ENCODE data around the gene PDSS1. TPM values are rescaled to one million over a fixed set of nuclear protein-coding genes. Genes with fewer than 3 reads are reported as not detected.

Gene PDSS1
- polyA plus RNA-seq, 3 donors: 12.1 to 13.1 (median 12.6) TPM

- DNase-seq: no peak
- no peaks in the 10 kb centered on the region for H3K4me1 ChIP-seq (ENCODE audit: control insufficient read depth in 1 of 2, insufficient read depth in 2 of 2, low read length in 2 of 2)
- intact Hi-C loops (cut with micrococcal nuclease): no loop called here
- H3K27me3 ChIP-seq (ENCODE audit: control insufficient read depth in 2 of 2, insufficient read depth in 2 of 2, low read length in 2 of 2): no peaks in the 10 kb centered on the region
- no peak overlapping the region for H3K4me3 Mint-ChIP-seq
- TF ChIP-seq, protein P1, sequence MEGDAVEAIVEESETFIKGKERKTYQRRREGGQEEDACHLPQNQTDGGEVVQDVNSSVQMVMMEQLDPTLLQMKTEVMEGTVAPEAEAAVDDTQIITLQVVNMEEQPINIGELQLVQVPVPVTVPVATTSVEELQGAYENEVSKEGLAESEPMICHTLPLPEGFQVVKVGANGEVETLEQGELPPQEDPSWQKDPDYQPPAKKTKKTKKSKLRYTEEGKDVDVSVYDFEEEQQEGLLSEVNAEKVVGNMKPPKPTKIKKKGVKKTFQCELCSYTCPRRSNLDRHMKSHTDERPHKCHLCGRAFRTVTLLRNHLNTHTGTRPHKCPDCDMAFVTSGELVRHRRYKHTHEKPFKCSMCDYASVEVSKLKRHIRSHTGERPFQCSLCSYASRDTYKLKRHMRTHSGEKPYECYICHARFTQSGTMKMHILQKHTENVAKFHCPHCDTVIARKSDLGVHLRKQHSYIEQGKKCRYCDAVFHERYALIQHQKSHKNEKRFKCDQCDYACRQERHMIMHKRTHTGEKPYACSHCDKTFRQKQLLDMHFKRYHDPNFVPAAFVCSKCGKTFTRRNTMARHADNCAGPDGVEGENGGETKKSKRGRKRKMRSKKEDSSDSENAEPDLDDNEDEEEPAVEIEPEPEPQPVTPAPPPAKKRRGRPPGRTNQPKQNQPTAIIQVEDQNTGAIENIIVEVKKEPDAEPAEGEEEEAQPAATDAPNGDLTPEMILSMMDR (IDR thresholded peaks at IDR 0.05): no peak
- H2AFZ ChIP-seq (ENCODE audit: insufficient read depth, low read depth, low read length, poor library complexity, severe bottlenecking): no peak overlapping the region
- H3K79me2 ChIP-seq (ENCODE audit: insufficient read depth, low read length): no peaks in the 10 kb centered on the region
- peaks cover 0 to 6% of the 10 kb centered on the region in 2 donors for H3K9me3 ChIP-seq (replicated peaks in 1 of 2; ENCODE audit: control insufficient read depth in 1 of 2, insufficient read depth in 1 of 2, low read length in 2 of 2)
- H3K9ac ChIP-seq (ENCODE audit: insufficient read depth, low read length, poor library complexity, severe bottlenecking): no peak overlapping the region
- no peak overlapping the region for H3K27ac Mint-ChIP-seq
- peaks cover 2 to 15% (median 8%) of the 10 kb centered on the region in 7 donors for H3K9me3 Mint-ChIP-seq
- H3K36me3 ChIP-seq (replicated peaks in 1 of 2; ENCODE audit: control insufficient read depth in 1 of 2, insufficient read depth in 2 of 2, low read length in 2 of 2): no peaks in the 10 kb centered on the region
- H3K4me1 Mint-ChIP-seq: no peaks in the 10 kb centered on the region
- no peak overlapping the region for H3K4me2 ChIP-seq (replicated peaks; ENCODE audit: extremely low read depth, low read length, poor library complexity, severe bottlenecking)
- H3K27ac ChIP-seq (ENCODE audit: low read depth in 1 of 2, low read length in 2 of 2): no peak overlapping the region
- WGBS (ENCODE audit: insufficient coverage): no CpG with 5 or more reads among the region's 2 CpGs
- H3K27me3 Mint-ChIP-seq (ENCODE audit: low read depth in 3 of 3): peaks cover 0 to 2% (median 1%) of the 10 kb centered on the region in 3 donors
- H3K4me3 ChIP-seq (replicated peaks in 1 of 3; ENCODE audit: low read depth in 2 of 3, low read length in 3 of 3): no peak overlapping the region
- no peaks in the 10 kb centered on the region for H4K20me1 ChIP-seq (ENCODE audit: insufficient read depth, low read length)
- no peaks in the 10 kb centered on the region for H3K36me3 Mint-ChIP-seq
Measured at GRCh38 chr10:26662864-26663263, 34.6 kb upstream of the PDSS1 start.

DNA sequence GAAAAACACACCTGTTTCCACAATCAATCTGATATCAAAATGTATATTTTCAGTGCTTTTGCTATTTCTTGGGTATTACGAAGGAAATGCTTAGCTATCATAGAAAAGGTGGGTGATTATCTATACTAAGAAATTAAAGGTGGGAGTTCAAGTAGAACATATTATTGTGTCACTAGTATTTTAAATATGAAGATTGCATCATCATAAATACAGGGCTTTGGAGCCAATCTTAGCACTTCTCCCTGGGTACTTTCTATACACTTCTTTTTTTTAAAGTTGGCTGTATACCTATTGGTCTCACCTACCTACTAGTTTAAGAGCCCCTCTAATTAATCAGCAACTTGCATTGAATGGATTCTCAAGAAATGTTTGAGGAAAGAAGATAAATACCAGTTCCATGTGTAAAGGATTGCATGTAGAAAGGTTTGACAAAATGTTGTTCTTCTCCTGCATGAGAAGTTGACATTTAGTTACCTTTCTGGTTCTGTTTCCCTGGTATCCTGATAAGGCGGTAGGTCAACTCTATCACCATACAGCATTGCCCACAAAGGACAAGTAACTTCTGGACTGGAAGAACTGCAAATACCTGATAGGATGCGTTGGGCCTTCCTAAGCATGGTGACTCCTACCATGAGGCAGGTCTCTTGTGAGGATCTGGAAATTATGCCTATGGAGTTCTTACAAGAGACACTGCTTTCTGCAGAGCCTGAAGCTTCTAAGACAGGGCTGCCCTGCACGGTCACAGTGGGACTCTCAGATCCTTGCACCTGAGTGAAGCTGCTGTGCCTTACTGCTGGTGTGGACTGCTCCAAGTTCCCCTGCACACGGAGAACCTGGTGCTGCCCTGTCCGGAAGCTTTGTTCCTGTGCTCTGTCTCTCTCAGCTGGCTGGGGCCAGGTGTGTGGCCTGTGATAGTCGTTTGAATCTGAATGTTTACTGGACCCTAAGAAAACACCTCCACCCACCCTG lies 32.1 kb upstream of the PDSS1 start:
- Histone ChIP-seq H3K27ac (ENCODE audit: low read depth in 1 of 2, low read length in 2 of 2) (no peak overlapping the region), H3K79me2 (ENCODE audit: insufficient read depth, low read length) (no peaks in the 10 kb centered on the region), H3K4me3 (replicated peaks in 1 of 3; ENCODE audit: low read depth in 2 of 3, low read length in 3 of 3) (no peak overlapping the region), H3K27me3 (ENCODE audit: control insufficient read depth in 2 of 2, insufficient read depth in 2 of 2, low read length in 2 of 2) (no peaks in the 10 kb centered on the region), H3K36me3 (replicated peaks in 1 of 2; ENCODE audit: control insufficient read depth in 1 of 2, insufficient read depth in 2 of 2, low read length in 2 of 2) (no peaks in the 10 kb centered on the region), H3K9me3 (replicated peaks in 1 of 2; ENCODE audit: control insufficient read depth in 1 of 2, insufficient read depth in 1 of 2, low read length in 2 of 2) (peaks cover 0 to 6% of the 10 kb centered on the region in 2 donors), H3K4me1 (ENCODE audit: control insufficient read depth in 1 of 2, insufficient read depth in 2 of 2, low read length in 2 of 2) (no peaks in the 10 kb centered on the region), H3K4me2 (replicated peaks; ENCODE audit: extremely low read depth, low read length, poor library complexity, severe bottlenecking) (no peak overlapping the region), H2AFZ (ENCODE audit: insufficient read depth, low read depth, low read length, poor library complexity, severe bottlenecking) (no peak overlapping the region), H3K9ac (ENCODE audit: insufficient read depth, low read length, poor library complexity, severe bottlenecking) (no peak overlapping the region), H4K20me1 (ENCODE audit: insufficient read depth, low read length) (no peaks in the 10 kb centered on the region)
- H3K36me3 Mint-ChIP-seq: no peaks in the 10 kb centered on the region
- no peaks in the 10 kb centered on the region for H3K4me1 Mint-ChIP-seq
- peaks cover 0 to 2% (median 1%) of the 10 kb centered on the region in 3 donors for H3K27me3 Mint-ChIP-seq (ENCODE audit: low read depth in 3 of 3)
- TF ChIP-seq, protein P1 (IDR thresholded peaks at IDR 0.05): no peak
- H3K27ac Mint-ChIP-seq: peak overlapping the region in 1 of 7 donors; percentile 64
- DNase-seq: no peak
- intact Hi-C loops (cut with micrococcal nuclease): no loop called here
- WGBS (ENCODE audit: insufficient coverage): 93% methylated on average over 2 of the region's 7 CpGs
- no peak overlapping the region for H3K4me3 Mint-ChIP-seq
- H3K9me3 Mint-ChIP-seq: peaks cover 2 to 9% (median 7%) of the 10 kb centered on the region in 7 donors

All from CD14-positive monocyte (primary cell).